GM12892 (cell line): ENCODE results near the gene DACT3.

ENCODE experiments used
- POLR2A ChIP-seq: IDR thresholded peaks from 2 replicates; pipeline ENCODE4 v1.6.1; 2011; ENCODE audit warnings: low read depth, low read length, control low read depth
- POLR2AphosphoS5 ChIP-seq: IDR thresholded peaks from 2 replicates; pipeline ENCODE4 v1.6.1; 2011; ENCODE audit warnings: low read depth, low read length, control low read depth

DNA sequence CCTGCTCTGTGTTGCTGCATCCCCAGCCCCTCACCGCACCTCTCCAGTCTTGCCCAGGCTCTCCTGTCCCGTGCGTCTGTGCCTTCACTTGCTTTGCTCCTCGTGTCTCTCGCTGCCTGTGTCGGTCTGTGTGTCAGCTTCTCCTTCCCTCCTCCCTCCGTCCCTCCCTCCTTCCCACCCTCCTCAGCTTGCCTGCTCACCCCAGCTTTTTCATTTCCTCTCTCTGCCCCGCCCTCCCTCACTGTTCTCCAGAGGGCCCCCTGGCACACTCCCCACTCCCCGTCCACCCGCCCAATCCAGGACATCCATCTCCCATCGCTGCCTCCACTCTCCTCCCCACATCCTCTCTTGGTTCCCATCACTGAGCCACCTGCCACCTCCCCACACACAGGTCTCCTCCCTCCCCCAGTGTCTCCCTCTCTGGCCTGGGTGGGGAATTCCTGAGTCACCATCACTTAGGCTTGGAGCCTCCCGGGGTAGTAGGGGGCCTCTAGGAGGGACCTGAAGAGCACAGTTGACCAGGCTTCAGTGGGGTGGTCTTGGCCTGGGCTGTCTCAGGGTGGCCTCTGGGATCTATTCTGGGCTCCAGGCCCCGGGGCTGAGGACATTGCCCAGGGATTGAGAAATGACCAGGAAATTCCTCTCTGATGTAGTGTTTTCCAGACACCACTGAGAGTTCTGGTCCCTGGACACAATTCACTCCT is 35.9 kb downstream of the DACT3 start, which contains the start of gene PTGIR:
- TF ChIP-seq POLR2AphosphoS5: 0 out of 2 replicates have a peak, but pooled peaks have one; percentile 19
- peak; percentile 39; the same call in 1 of the 2 replicates for TF ChIP-seq POLR2A
